GM12891 (cell line): Measurements from ENCODE around the gene ALOX12B.

ENCODE experiments used
- PAX5 ChIP-seq: IDR thresholded peaks from 2 replicates; pipeline ENCODE4 v1.6.1; 2011; ENCODE audit warnings: low read length, moderate library complexity, mild to moderate bottlenecking; ENCODE audit not compliant: insufficient read depth, severe bottlenecking
- POLR2A ChIP-seq: IDR thresholded peaks from 2 replicates; pipeline ENCODE4 v1.6.1; 2011; ENCODE audit warnings: low read depth, low read length, control low read depth
- POLR2AphosphoS5 ChIP-seq: IDR thresholded peaks from 2 replicates; pipeline ENCODE4 v1.6.1; 2011; ENCODE audit warnings: low read depth, low read length, control low read depth
- POU2F2 ChIP-seq: IDR thresholded peaks from 2 replicates; pipeline ENCODE4 v1.6.1; 2011; ENCODE audit warnings: low read depth, mild to moderate bottlenecking, control low read depth, low read length, moderate library complexity
- SPI1 ChIP-seq: IDR thresholded peaks from 2 replicates; pipeline ENCODE4 v1.6.1; 2011; ENCODE audit warnings: low read depth, low read length, control low read depth
- TAF1 ChIP-seq: IDR thresholded peaks from 2 replicates; pipeline ENCODE4 v1.6.1; 2011; ENCODE audit warnings: low read depth, low read length, control low read depth

- no peak for TF ChIP-seq POU2F2
- no peak for TF ChIP-seq POLR2A
- TF ChIP-seq POLR2AphosphoS5, result no peak
- no peak for TF ChIP-seq TAF1
- TF ChIP-seq PAX5, result no peak
- TF ChIP-seq SPI1, result no peak
Measured at GRCh38 chr17:8101721-8102120, 14.2 kb upstream of the ALOX12B start.
